ENCODE measurements around the gene DLG2. TPM values are rescaled to one million over a fixed set of nuclear protein-coding genes. Genes with fewer than 3 reads are reported as not detected.
A peak's percentile ranks its signal among the peaks of the same experiment; 100 is the strongest.

Gene DLG2
- total RNA-seq, 1 experiment from 2014 or later = 12.1 TPM

GRCh38 chr11:83689144-83689780, 1937.9 kb downstream of the DLG2 start:
- H3K4me1 ChIP-seq = no peaks in the 10 kb centered on the region
- H3K27me3 ChIP-seq = no peaks in the 10 kb centered on the region
- no peak overlapping the region for H3K27ac ChIP-seq
- H3K9me3 ChIP-seq (replicated peaks) = no peaks in the 10 kb centered on the region
- H3K4me3 ChIP-seq = no peak overlapping the region
- no peak for DNase-seq
- H3K36me3 ChIP-seq = no peaks in the 10 kb centered on the region

GRCh38 chr11:83687787-83688186, 1939.4 kb downstream of the DLG2 start:
- no peak for DNase-seq
- H3K27me3 ChIP-seq = no peaks in the 10 kb centered on the region
- H3K36me3 ChIP-seq = no peaks in the 10 kb centered on the region
- H3K4me1 ChIP-seq = no peaks in the 10 kb centered on the region
- H3K27ac ChIP-seq = no peak overlapping the region
- H3K9me3 ChIP-seq (replicated peaks) = no peaks in the 10 kb centered on the region
- no peak overlapping the region for H3K4me3 ChIP-seq

- H3K36me3 ChIP-seq = no peaks in the 10 kb centered on the region
- no peak overlapping the region for H3K4me3 ChIP-seq
- no peak overlapping the region for H3K27ac ChIP-seq
- H3K9me3 ChIP-seq (replicated peaks) = no peaks in the 10 kb centered on the region
- no peaks in the 10 kb centered on the region for H3K27me3 ChIP-seq
- H3K4me1 ChIP-seq = peaks cover 1% of the 10 kb centered on the region; the same call in 1 of the 2 replicates
- no peak for DNase-seq
These were observed 1941.4 kb downstream of the DLG2 start for GRCh38 chr11:83685730-83686129.

GRCh38 chr11:83684071-83684470, 1943.1 kb downstream of the DLG2 start:
- Histone ChIP-seq H3K27ac (no peak overlapping the region), H3K36me3 (no peaks in the 10 kb centered on the region), H3K9me3 (replicated peaks) (no peaks in the 10 kb centered on the region), H3K27me3 (no peaks in the 10 kb centered on the region), H3K4me1 (peaks cover 9% of the 10 kb centered on the region), H3K4me3 (no peak overlapping the region)
- no peak for DNase-seq

GRCh38 chr11:83682611-83682973, 1944.6 kb downstream of the DLG2 start:
- Histone ChIP-seq H3K36me3 (no peaks in the 10 kb centered on the region), H3K27ac (no peak overlapping the region), H3K27me3 (no peaks in the 10 kb centered on the region), H3K4me1 (peaks cover 9% of the 10 kb centered on the region), H3K9me3 (replicated peaks) (no peaks in the 10 kb centered on the region), H3K4me3 (no peak overlapping the region)
- no peak for DNase-seq

GRCh38 chr11:83681906-83682610, 1945.1 kb downstream of the DLG2 start:
- peaks cover 9% of the 10 kb centered on the region for H3K4me1 ChIP-seq

GRCh38 chr11:83681031-83681781, 1945.9 kb downstream of the DLG2 start:
- no peak overlapping the region for H3K4me3 ChIP-seq
- H3K27me3 ChIP-seq = no peaks in the 10 kb centered on the region
- H3K36me3 ChIP-seq = no peaks in the 10 kb centered on the region
- H3K27ac ChIP-seq = no peak overlapping the region
- H3K9me3 ChIP-seq (replicated peaks) = no peaks in the 10 kb centered on the region
- peaks cover 9% of the 10 kb centered on the region for H3K4me1 ChIP-seq
- no peak for DNase-seq

More at GRCh38 chr11:83681906-83682610, 1945.1 kb downstream of the DLG2 start:
- no peaks in the 10 kb centered on the region for H3K9me3 ChIP-seq (replicated peaks)
- no peaks in the 10 kb centered on the region for H3K36me3 ChIP-seq
- H3K27ac ChIP-seq = no peak overlapping the region
- H3K4me3 ChIP-seq = no peak overlapping the region
- DNase-seq = no peak
- no peaks in the 10 kb centered on the region for H3K27me3 ChIP-seq

- Histone ChIP-seq H3K9me3 (replicated peaks) (no peaks in the 10 kb centered on the region), H3K27me3 (no peaks in the 10 kb centered on the region), H3K27ac (no peak overlapping the region), H3K36me3 (no peaks in the 10 kb centered on the region), H3K4me1 (peaks cover 9% of the 10 kb centered on the region), H3K4me3 (no peak overlapping the region)
- peak; percentile 36 to 68 for DNase-seq
These were observed 1946.8 kb downstream of the DLG2 start for GRCh38 chr11:83680321-83680720.

GRCh38 chr11:83678831-83679584, 1948.1 kb downstream of the DLG2 start:
- DNase-seq = no peak
- H3K36me3 ChIP-seq = no peaks in the 10 kb centered on the region
- peaks cover 9% of the 10 kb centered on the region for H3K4me1 ChIP-seq
- no peak overlapping the region for H3K4me3 ChIP-seq
- no peak overlapping the region for H3K27ac ChIP-seq
- H3K9me3 ChIP-seq (replicated peaks) = no peaks in the 10 kb centered on the region
- no peaks in the 10 kb centered on the region for H3K27me3 ChIP-seq

- Histone ChIP-seq H3K27ac (no peak overlapping the region), H3K4me3 (no peak overlapping the region), H3K27me3 (no peaks in the 10 kb centered on the region), H3K9me3 (replicated peaks) (no peaks in the 10 kb centered on the region), H3K36me3 (no peaks in the 10 kb centered on the region), H3K4me1 (peaks cover 9% of the 10 kb centered on the region)
- DNase-seq = no peak
These were observed 1949.4 kb downstream of the DLG2 start for GRCh38 chr11:83677730-83678129.

- Histone ChIP-seq H3K4me1 (peaks cover 9% of the 10 kb centered on the region), H3K36me3 (no peaks in the 10 kb centered on the region), H3K27ac (no peak overlapping the region), H3K9me3 (replicated peaks) (no peaks in the 10 kb centered on the region), H3K27me3 (no peaks in the 10 kb centered on the region), H3K4me3 (no peak overlapping the region)
- peak; percentile 45 to 67 for DNase-seq
These were observed 1951.0 kb downstream of the DLG2 start for GRCh38 chr11:83676056-83676601.

- H3K27me3 ChIP-seq = no peaks in the 10 kb centered on the region
- DNase-seq = no peak
- no peak overlapping the region for H3K4me3 ChIP-seq
- H3K27ac ChIP-seq = no peak overlapping the region
- no peaks in the 10 kb centered on the region for H3K4me1 ChIP-seq
- no peaks in the 10 kb centered on the region for H3K9me3 ChIP-seq (replicated peaks)
- H3K36me3 ChIP-seq = no peaks in the 10 kb centered on the region
These were observed 1952.8 kb downstream of the DLG2 start for GRCh38 chr11:83674102-83674896.

GRCh38 chr11:83671289-83671688, 1955.9 kb downstream of the DLG2 start:
- H3K36me3 ChIP-seq = no peaks in the 10 kb centered on the region
- H3K4me3 ChIP-seq = no peak overlapping the region
- H3K9me3 ChIP-seq (replicated peaks) = no peaks in the 10 kb centered on the region
- H3K27me3 ChIP-seq = no peaks in the 10 kb centered on the region
- no peaks in the 10 kb centered on the region for H3K4me1 ChIP-seq
- no peak for DNase-seq
- H3K27ac ChIP-seq = no peak overlapping the region

GRCh38 chr11:83666149-83666548, 1961.0 kb downstream of the DLG2 start:
- H3K4me3 ChIP-seq = no peak overlapping the region
- H3K9me3 ChIP-seq (replicated peaks) = no peaks in the 10 kb centered on the region
- DNase-seq = no peak
- no peaks in the 10 kb centered on the region for H3K27me3 ChIP-seq
- no peaks in the 10 kb centered on the region for H3K36me3 ChIP-seq
- H3K27ac ChIP-seq = no peak overlapping the region
- no peaks in the 10 kb centered on the region for H3K4me1 ChIP-seq

Measured in SJCRH30 (cell line).